Neural progenitor cell (in vitro differentiated cells): ENCODE measurements around the gene SLC35F4.

Experiments used
- CTCF ChIP-seq: fragments of 200-600 bp; sonication (generic); IDR thresholded peaks from 2 replicates; pipeline ENCODE4 v1.5.1; 2017; ENCODE audit warnings: antibody characterized with exemption, mild to moderate bottlenecking
- EZH2 ChIP-seq: fragments of 200-600 bp; sonication (generic); IDR thresholded peaks from 2 replicates; pipeline ENCODE4 v1.6.1; 2017; ENCODE audit warnings: antibody characterized with exemption, mild to moderate bottlenecking, moderate library complexity
- EZH2phosphoT487 ChIP-seq: fragments of 200-600 bp; sonication (generic); IDR thresholded peaks from 2 replicates; pipeline ENCODE4 v1.6.1; 2017; ENCODE audit warnings: antibody characterized with exemption

GRCh38 chr14:57845316-57845715 is 20.6 kb downstream of the SLC35F4 start:
- TF ChIP-seq CTCF: no peak
- TF ChIP-seq EZH2phosphoT487: no peak
- TF ChIP-seq EZH2: no peak
